GM12878 (cell line): ENCODE data around the gene TKT. TPM values are rescaled to one million over a fixed set of nuclear protein-coding genes. Genes with fewer than 3 reads are reported as not detected.

Experiments
- ATAC-seq: fragments of 200-7000 bp; cut with Tn5 transposase; 3 replicates; pipeline ENCODE4 v1.9.1; 2020; ENCODE audit warnings: mild to moderate bottlenecking, moderate library complexity
- BruUV-seq: library from RNA; stranded (reverse); fragments of 400-500 nt; replicated peaks from 2 replicates; lab custom pipeline; 2021; lab: Mats Ljungman, UMichigan
- CTCF ChIA-PET: fragments of 300-600 bp; sonication (Branson Sonifier 250); formaldehyde crosslinking; extraction: SDS; loops from one replicate; lab custom pipeline; 2021; ENCODE audit warnings: inconsistent platforms; lab: Yijun Ruan, JAX
- POLR2A ChIA-PET: fragments of 350-600 bp; formaldehyde crosslinking; extraction: SDS; loops from one replicate; lab custom pipeline; 2021; ENCODE audit warnings: inconsistent platforms; lab: Charles Lee
- RAD21 ChIA-PET: fragments of 300-600 bp; sonication (Branson Sonifier 250); formaldehyde crosslinking; loops from one replicate; lab custom pipeline; 2023; ENCODE audit warnings: antibody characterized with exemption; ENCODE audit not compliant: unreplicated experiment; lab: Charles Lee
- SMC1A ChIA-PET: fragments of 300-600 bp; sonication (Branson Sonifier 250); formaldehyde crosslinking; loops from one replicate; lab custom pipeline; 2023; ENCODE audit not compliant: unreplicated experiment, uncharacterized antibody; lab: Charles Lee
- DNase-seq: peaks from one replicate; pipeline ENCODE4 v3.0.0-alpha.2; 2011; ENCODE audit warnings: low read depth, low spot score
- FAIRE-seq: peaks from 3 replicates; lab custom pipeline; 2011; peaks lifted over from hg19 to GRCh38; lab: Jason Lieb, UNC
- H2AFZ ChIP-seq: 2 replicates; pipeline ENCODE4 v1.6.0; 2011; ENCODE audit warnings: low read depth, low read length, control low read depth; ENCODE audit not compliant: control insufficient read depth
- H3K27ac ChIP-seq: 2 replicates; pipeline ENCODE4 v1.5.1; 2011; ENCODE audit warnings: control low read depth; ENCODE audit not compliant: control insufficient read depth, insufficient read depth
- H3K27me3 ChIP-seq, 2 experiments: replicated peaks in 1 of 2; 2 replicates each; pipeline versions ENCODE4 v1.6.0 to v1.6.1; 2011; ENCODE audit warnings: low read length in 1 of 2; ENCODE audit not compliant: control insufficient read depth in 2 of 2, insufficient read depth in 2 of 2
- H3K36me3 ChIP-seq, 2 experiments: 2 replicates each; pipeline ENCODE4 v1.5.1; 2011; ENCODE audit warnings: low read length in 1 of 2; ENCODE audit not compliant: control insufficient read depth in 2 of 2, insufficient read depth in 2 of 2
- H3K4me1 ChIP-seq: 2 replicates; pipeline ENCODE4 v1.6.1; 2011; ENCODE audit warnings: mild to moderate bottlenecking, low read length, moderate library complexity, mixed read lengths; ENCODE audit not compliant: control insufficient read depth, insufficient read depth
- H3K4me2 ChIP-seq: 2 replicates; pipeline ENCODE4 v1.6.0; 2011; ENCODE audit warnings: control low read depth; ENCODE audit not compliant: control insufficient read depth, insufficient read depth
- H3K4me3 ChIP-seq: fragments of 200-600 bp; sonication (generic); 2 replicates; pipeline ENCODE4 v1.5.1; 2016
- H3K79me2 ChIP-seq: 2 replicates; pipeline ENCODE4 v1.6.0; 2011; ENCODE audit warnings: low read length; ENCODE audit not compliant: control insufficient read depth, insufficient read depth
- H3K9ac ChIP-seq: 2 replicates; pipeline ENCODE4 v1.8.0; 2011; ENCODE audit warnings: low read length, control low read depth, mixed read lengths; ENCODE audit not compliant: control insufficient read depth, insufficient read depth
- H3K9me3 ChIP-seq: replicated peaks from 3 replicates; pipeline ENCODE4 v1.5.1; 2011; ENCODE audit warnings: mild to moderate bottlenecking, low read length; ENCODE audit not compliant: control insufficient read depth, insufficient read depth
- H4K20me1 ChIP-seq: 2 replicates; pipeline ENCODE4 v1.6.0; 2011; ENCODE audit not compliant: control insufficient read depth, insufficient read depth
- BCL11A ChIP-seq: IDR thresholded peaks from 2 replicates; pipeline ENCODE4 v1.6.1; 2011; ENCODE audit warnings: low read depth, low read length
- DPF2 ChIP-seq: fragments of 450-650 bp; IDR thresholded peaks from 2 replicates; pipeline ENCODE4 v1.6.1; 2017; ENCODE audit warnings: mild to moderate bottlenecking
- GATAD2B ChIP-seq: fragments of 450-650 bp; conservative IDR thresholded peaks from 2 replicates; pipeline ENCODE4 v1.6.1; 2017; ENCODE audit warnings: low read depth, mild to moderate bottlenecking, moderate library complexity
- JUND ChIP-seq: IDR thresholded peaks from 2 replicates; pipeline ENCODE4 v1.6.1; 2012; ENCODE audit warnings: low read depth, mild to moderate bottlenecking, low read length, improper control_type of control experiment, moderate library complexity
- MEF2A ChIP-seq: IDR thresholded peaks from 2 replicates; pipeline ENCODE4 v1.6.1; 2011; ENCODE audit warnings: low read depth, mild to moderate bottlenecking, low read length, moderate library complexity; ENCODE audit not compliant: insufficient read depth
- NBN ChIP-seq: fragments of 450-650 bp; IDR thresholded peaks from 2 replicates; pipeline ENCODE4 v1.6.1; 2016
- NFYB ChIP-seq: IDR thresholded peaks from 2 replicates; pipeline ENCODE4 v1.6.1; 2011; ENCODE audit warnings: low read depth, mild to moderate bottlenecking, low read length, improper control_type of control experiment, moderate library complexity; ENCODE audit not compliant: insufficient read depth
- ZNF274 ChIP-seq: IDR thresholded peaks from one replicate; pipeline ENCODE4 v1.8.0; 2011; ENCODE audit not compliant: insufficient read length, insufficient read depth
- WGBS: methylation state at CpG from one replicate; pipeline ENCODE4 v1.1.6; 2016; ENCODE audit warnings: low lambda C conversion rate; ENCODE audit not compliant: insufficient replicate concordance, insufficient coverage; ENCODE audit errors: missing lambda C conversion rate; 5-methylcytosine and 5-hydroxymethylcytosine counted together
- in situ Hi-C: fragments of 300-500 bp; cut with MboI; formaldehyde crosslinking; loops from 9 replicates; pipeline ENCODE4 v1.14.3; 2018; ENCODE audit warnings: mixed read lengths
- intact Hi-C: fragments of 100-400 bp; cut with micrococcal nuclease; formaldehyde crosslinking; loops from one replicate; pipeline ENCODE4 v1.14.2; 2022; ENCODE audit not compliant: unreplicated experiment
- polyA plus RNA-seq, 11 experiments: library from polyadenylated mRNA; depleted of rRNA in 4 of 11; unstranded in 6 of 11; stranded (reverse) in 5 of 11; fragments of >200 nt; fragmentation: Nextera tagmentation in 4 of 11; fragmentation: Illumina TruSeq in 1 of 11; extraction: Ambion mirVana in 4 of 11; extraction: Trizol in 1 of 11; gene quantifications; 1 replicate in 1 of 11; 2 replicates in 10 of 11; pipeline versions ENCODE4 v1.2.1 to v1.2.3, GENCODE V29; 2011 to 2016; ENCODE audit warnings: inconsistent platforms in 2 of 11, missing spikeins in 2 of 11, low read depth in 1 of 11
- total RNA-seq, 4 experiments: library from RNA; depleted of rRNA in 3 of 4; stranded (reverse); fragments of >200 nt in 3 of 4; fragmentation: Illumina TruSeq in 1 of 4; extraction: Trizol in 1 of 4; gene quantifications; 2 replicates each; pipeline versions ENCODE4 v1.2.1 to v1.2.3, GENCODE V29; 2013 to 2021
- TF ChIP-seq, protein P1 (sequence below): IDR thresholded peaks from 2 replicates; pipeline ENCODE4 v1.6.1; 2012; ENCODE audit warnings: low read depth, low read length, improper control_type of control experiment
- TF ChIP-seq, protein P2 (sequence below): fragments of 450-650 bp; formaldehyde crosslinking; IDR thresholded peaks from 2 replicates; pipeline ENCODE4 v1.4.0; 2020; ENCODE audit warnings: mild to moderate bottlenecking, moderate library complexity
- TF ChIP-seq, protein P3 (sequence below): fragments of 450-650 bp; formaldehyde crosslinking; IDR thresholded peaks from 2 replicates; pipeline ENCODE4 v1.5.0; 2022; ENCODE audit warnings: mild to moderate bottlenecking, missing genetic modification characterization
- TF ChIP-seq, protein P4 (sequence below): fragments of 450-650 bp; IDR thresholded peaks from 2 replicates; pipeline ENCODE4 v1.6.1; 2017; ENCODE audit warnings: mild to moderate bottlenecking, low read depth, inconsistent platforms; ENCODE audit not compliant: poor library complexity, severe bottlenecking
- TF ChIP-seq, protein P5 (sequence below): fragments of 150-350 bp; IDR thresholded peaks from 2 replicates; pipeline ENCODE4 v1.6.1; 2014; ENCODE audit warnings: mild to moderate bottlenecking, low read depth, low read length

The TKT gene
- total and polyA plus RNA-seq, 10 of the 15 experiments (the other 5 are each of a cell fraction or from before 2014, with no cell fraction given) = 56.4 to 385 (median 143) TPM

DNA sequence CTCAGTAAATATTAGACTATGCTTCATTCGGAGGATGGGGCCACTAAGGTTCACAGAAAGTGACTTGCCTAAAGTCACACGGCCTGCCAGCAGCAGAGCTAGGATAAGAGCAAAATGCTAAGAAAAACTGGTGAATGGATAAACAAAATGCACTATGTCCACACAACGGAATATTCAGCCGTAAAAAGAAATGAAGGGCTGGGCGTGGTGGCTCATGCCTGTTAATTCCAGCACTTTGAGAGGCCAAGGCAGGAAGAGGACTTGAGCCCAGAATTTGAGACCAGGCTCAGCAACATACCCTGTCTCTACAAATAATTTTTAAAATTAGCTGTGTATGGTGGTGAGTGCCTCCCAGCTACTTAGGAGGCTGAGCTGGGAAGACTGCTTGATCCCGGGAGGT lies 7.7 kb downstream of the TKT start:
- Histone ChIP-seq H3K9ac (no peak overlapping the region), H3K79me2 (peaks cover 86% of the 10 kb centered on the region), H2AFZ (no peak overlapping the region), H3K4me3 (no peak overlapping the region), H3K27me3 (no peaks in the 10 kb centered on the region), H3K9me3 (no peaks in the 10 kb centered on the region), H3K27ac (no peak overlapping the region), H3K36me3 (peaks cover 2 to 5% of the 10 kb centered on the region in 2 experiments; a peak in 2 of 4 replicates), H3K4me2 (no peak overlapping the region), H3K4me1 (peaks cover 21% of the 10 kb centered on the region), H4K20me1 (peaks cover 7% of the 10 kb centered on the region)
- DNase-seq (no peak), ATAC-seq (no peak), FAIRE-seq (no peak)
- ChIA-PET SMC1A (interaction anchor here (1.2 to 1.5 kb wide), 2 partner anchors 16 to 22 kb away, joined by 3 to 4 read pairs; no protein-coding TSS in a partner anchor), CTCF (interaction anchor here (1.4 to 1.5 kb wide), 2 partner anchors 15 to 28 kb away, joined by 3 to 4 read pairs; no protein-coding TSS in a partner anchor), POLR2A (interaction anchor here (1.4 kb wide), 1 partner anchor 10 kb away, joined by 3 read pairs; no protein-coding TSS in a partner anchor), RAD21 (no interaction called here)
- in situ Hi-C loops (no loop called here), intact Hi-C loops (no loop called here)
- no TSS peak for BruUV-seq
- 81% methylated on average over 6 of the region's 6 CpGs for WGBS
- TF ChIP-seq GATAD2B (no peak), BCL11A (no peak), DPF2 (no peak), NFYB (no peak), NBN (no peak), JUND (no peak), ZNF274 (no peak), MEF2A (no peak)
- TF ChIP-seq, protein P1, sequence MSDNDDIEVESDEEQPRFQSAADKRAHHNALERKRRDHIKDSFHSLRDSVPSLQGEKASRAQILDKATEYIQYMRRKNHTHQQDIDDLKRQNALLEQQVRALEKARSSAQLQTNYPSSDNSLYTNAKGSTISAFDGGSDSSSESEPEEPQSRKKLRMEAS = no peak
- TF ChIP-seq, protein P2, sequence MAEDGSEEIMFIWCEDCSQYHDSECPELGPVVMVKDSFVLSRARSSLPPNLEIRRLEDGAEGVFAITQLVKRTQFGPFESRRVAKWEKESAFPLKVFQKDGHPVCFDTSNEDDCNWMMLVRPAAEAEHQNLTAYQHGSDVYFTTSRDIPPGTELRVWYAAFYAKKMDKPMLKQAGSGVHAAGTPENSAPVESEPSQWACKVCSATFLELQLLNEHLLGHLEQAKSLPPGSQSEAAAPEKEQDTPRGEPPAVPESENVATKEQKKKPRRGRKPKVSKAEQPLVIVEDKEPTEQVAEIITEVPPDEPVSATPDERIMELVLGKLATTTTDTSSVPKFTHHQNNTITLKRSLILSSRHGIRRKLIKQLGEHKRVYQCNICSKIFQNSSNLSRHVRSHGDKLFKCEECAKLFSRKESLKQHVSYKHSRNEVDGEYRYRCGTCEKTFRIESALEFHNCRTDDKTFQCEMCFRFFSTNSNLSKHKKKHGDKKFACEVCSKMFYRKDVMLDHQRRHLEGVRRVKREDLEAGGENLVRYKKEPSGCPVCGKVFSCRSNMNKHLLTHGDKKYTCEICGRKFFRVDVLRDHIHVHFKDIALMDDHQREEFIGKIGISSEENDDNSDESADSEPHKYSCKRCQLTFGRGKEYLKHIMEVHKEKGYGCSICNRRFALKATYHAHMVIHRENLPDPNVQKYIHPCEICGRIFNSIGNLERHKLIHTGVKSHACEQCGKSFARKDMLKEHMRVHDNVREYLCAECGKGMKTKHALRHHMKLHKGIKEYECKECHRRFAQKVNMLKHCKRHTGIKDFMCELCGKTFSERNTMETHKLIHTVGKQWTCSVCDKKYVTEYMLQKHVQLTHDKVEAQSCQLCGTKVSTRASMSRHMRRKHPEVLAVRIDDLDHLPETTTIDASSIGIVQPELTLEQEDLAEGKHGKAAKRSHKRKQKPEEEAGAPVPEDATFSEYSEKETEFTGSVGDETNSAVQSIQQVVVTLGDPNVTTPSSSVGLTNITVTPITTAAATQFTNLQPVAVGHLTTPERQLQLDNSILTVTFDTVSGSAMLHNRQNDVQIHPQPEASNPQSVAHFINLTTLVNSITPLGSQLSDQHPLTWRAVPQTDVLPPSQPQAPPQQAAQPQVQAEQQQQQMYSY (CRISPR knock-in tag) = no peak
- TF ChIP-seq, protein P3, sequence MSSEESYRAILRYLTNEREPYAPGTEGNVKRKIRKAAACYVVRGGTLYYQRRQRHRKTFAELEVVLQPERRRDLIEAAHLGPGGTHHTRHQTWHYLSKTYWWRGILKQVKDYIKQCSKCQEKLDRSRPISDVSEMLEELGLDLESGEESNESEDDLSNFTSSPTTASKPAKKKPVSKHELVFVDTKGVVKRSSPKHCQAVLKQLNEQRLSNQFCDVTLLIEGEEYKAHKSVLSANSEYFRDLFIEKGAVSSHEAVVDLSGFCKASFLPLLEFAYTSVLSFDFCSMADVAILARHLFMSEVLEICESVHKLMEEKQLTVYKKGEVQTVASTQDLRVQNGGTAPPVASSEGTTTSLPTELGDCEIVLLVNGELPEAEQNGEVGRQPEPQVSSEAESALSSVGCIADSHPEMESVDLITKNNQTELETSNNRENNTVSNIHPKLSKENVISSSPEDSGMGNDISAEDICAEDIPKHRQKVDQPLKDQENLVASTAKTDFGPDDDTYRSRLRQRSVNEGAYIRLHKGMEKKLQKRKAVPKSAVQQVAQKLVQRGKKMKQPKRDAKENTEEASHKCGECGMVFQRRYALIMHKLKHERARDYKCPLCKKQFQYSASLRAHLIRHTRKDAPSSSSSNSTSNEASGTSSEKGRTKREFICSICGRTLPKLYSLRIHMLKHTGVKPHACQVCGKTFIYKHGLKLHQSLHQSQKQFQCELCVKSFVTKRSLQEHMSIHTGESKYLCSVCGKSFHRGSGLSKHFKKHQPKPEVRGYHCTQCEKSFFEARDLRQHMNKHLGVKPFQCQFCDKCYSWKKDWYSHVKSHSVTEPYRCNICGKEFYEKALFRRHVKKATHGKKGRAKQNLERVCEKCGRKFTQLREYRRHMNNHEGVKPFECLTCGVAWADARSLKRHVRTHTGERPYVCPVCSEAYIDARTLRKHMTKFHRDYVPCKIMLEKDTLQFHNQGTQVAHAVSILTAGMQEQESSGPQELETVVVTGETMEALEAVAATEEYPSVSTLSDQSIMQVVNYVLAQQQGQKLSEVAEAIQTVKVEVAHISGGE (CRISPR knock-in tag) = no peak
- TF ChIP-seq, protein P4, sequence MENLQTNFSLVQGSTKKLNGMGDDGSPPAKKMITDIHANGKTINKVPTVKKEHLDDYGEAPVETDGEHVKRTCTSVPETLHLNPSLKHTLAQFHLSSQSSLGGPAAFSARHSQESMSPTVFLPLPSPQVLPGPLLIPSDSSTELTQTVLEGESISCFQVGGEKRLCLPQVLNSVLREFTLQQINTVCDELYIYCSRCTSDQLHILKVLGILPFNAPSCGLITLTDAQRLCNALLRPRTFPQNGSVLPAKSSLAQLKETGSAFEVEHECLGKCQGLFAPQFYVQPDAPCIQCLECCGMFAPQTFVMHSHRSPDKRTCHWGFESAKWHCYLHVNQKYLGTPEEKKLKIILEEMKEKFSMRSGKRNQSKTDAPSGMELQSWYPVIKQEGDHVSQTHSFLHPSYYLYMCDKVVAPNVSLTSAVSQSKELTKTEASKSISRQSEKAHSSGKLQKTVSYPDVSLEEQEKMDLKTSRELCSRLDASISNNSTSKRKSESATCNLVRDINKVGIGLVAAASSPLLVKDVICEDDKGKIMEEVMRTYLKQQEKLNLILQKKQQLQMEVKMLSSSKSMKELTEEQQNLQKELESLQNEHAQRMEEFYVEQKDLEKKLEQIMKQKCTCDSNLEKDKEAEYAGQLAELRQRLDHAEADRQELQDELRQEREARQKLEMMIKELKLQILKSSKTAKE = no peak
- TF ChIP-seq, protein P5, sequence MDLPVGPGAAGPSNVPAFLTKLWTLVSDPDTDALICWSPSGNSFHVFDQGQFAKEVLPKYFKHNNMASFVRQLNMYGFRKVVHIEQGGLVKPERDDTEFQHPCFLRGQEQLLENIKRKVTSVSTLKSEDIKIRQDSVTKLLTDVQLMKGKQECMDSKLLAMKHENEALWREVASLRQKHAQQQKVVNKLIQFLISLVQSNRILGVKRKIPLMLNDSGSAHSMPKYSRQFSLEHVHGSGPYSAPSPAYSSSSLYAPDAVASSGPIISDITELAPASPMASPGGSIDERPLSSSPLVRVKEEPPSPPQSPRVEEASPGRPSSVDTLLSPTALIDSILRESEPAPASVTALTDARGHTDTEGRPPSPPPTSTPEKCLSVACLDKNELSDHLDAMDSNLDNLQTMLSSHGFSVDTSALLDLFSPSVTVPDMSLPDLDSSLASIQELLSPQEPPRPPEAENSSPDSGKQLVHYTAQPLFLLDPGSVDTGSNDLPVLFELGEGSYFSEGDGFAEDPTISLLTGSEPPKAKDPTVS = no peak
